ENCODE results near the gene LRFN5.

- TF ChIP-seq ARID4A (CRISPR knock-in tag; IDR thresholded peaks at IDR 0.05; ENCODE audit: borderline replicate concordance) (no peak), CTCF (CRISPR knock-in tag; IDR thresholded peaks at IDR 0.05) (no peak), POLR2A (IDR thresholded peaks at IDR 0.05; ENCODE audit: insufficient read depth in 1 of 2, low read depth in 2 of 2, low read length in 2 of 2) (no peak), ZSCAN12 (CRISPR knock-in tag; IDR thresholded peaks at IDR 0.05) (no peak)
Observed at GRCh38 chr14:41606282-41606531, 469 bp upstream of the LRFN5 start.

Measured in HepG2 (cell line).